ENCODE data around the gene KLF7. TPM values are rescaled to one million over a fixed set of nuclear protein-coding genes. Genes with fewer than 3 reads are reported as not detected.

The KLF7 gene
- total RNA-seq, 1 experiment from 2014 or later = 15.4 TPM

GRCh38 chr2:207110310-207110709 is 55.4 kb downstream of the KLF7 start:
- H3K4me3 ChIP-seq (replicated peaks in 1 of 2; ENCODE audit: low read depth in 1 of 2, low read length in 2 of 2) = no peak overlapping the region
- H3K9me3 ChIP-seq (ENCODE audit: control insufficient read depth in 1 of 2, insufficient read depth in 1 of 2, low read depth in 1 of 2, low read length in 2 of 2) = no peaks in the 10 kb centered on the region
- H3K36me3 ChIP-seq (ENCODE audit: control insufficient read depth in 1 of 2, insufficient read depth in 2 of 2, low read length in 2 of 2) = no peaks in the 10 kb centered on the region
- no peaks in the 10 kb centered on the region for H3K9me2 ChIP-seq (ENCODE audit: insufficient read depth)
- H2AFZ ChIP-seq (ENCODE audit: low read depth, low read length, poor library complexity, severe bottlenecking) = no peak overlapping the region
- H3K27me3 ChIP-seq (ENCODE audit: insufficient read depth, low read length) = no peaks in the 10 kb centered on the region
- H3K27ac ChIP-seq (ENCODE audit: low read depth, low read length) = no peak overlapping the region
- intact Hi-C loops (cut with micrococcal nuclease) = no loop called here
- ATAC-seq (no peak), DNase-seq (ENCODE audit: low read depth, low spot score) (no peak)
- TF ChIP-seq ZNF274 (IDR thresholded peaks at IDR 0.05; ENCODE audit: low read depth, low read length) (no peak), SP1 (IDR thresholded peaks at IDR 0.05; ENCODE audit: low read depth) (no peak), FOSL1 (IDR thresholded peaks at IDR 0.05; ENCODE audit: low read depth) (no peak), ATF3 (IDR thresholded peaks at IDR 0.05) (no peak), JUND (IDR thresholded peaks at IDR 0.05) (no peak)
- TF ChIP-seq, protein P1, sequence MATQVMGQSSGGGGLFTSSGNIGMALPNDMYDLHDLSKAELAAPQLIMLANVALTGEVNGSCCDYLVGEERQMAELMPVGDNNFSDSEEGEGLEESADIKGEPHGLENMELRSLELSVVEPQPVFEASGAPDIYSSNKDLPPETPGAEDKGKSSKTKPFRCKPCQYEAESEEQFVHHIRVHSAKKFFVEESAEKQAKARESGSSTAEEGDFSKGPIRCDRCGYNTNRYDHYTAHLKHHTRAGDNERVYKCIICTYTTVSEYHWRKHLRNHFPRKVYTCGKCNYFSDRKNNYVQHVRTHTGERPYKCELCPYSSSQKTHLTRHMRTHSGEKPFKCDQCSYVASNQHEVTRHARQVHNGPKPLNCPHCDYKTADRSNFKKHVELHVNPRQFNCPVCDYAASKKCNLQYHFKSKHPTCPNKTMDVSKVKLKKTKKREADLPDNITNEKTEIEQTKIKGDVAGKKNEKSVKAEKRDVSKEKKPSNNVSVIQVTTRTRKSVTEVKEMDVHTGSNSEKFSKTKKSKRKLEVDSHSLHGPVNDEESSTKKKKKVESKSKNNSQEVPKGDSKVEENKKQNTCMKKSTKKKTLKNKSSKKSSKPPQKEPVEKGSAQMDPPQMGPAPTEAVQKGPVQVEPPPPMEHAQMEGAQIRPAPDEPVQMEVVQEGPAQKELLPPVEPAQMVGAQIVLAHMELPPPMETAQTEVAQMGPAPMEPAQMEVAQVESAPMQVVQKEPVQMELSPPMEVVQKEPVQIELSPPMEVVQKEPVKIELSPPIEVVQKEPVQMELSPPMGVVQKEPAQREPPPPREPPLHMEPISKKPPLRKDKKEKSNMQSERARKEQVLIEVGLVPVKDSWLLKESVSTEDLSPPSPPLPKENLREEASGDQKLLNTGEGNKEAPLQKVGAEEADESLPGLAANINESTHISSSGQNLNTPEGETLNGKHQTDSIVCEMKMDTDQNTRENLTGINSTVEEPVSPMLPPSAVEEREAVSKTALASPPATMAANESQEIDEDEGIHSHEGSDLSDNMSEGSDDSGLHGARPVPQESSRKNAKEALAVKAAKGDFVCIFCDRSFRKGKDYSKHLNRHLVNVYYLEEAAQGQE (IDR thresholded peaks at IDR 0.05; ENCODE audit: low read depth) = no peak
- no peaks in the 10 kb centered on the region for H3K4me1 ChIP-seq (ENCODE audit: control insufficient read depth in 1 of 2, insufficient read depth in 2 of 2, low read length in 2 of 2)
- BruUV-seq (replicated peaks) = no TSS peak
- no peaks in the 10 kb centered on the region for H3K79me2 ChIP-seq (ENCODE audit: insufficient read depth, low read length)
- no peak overlapping the region for H3K9ac ChIP-seq (ENCODE audit: low read length)
- no peaks in the 10 kb centered on the region for H4K20me1 ChIP-seq (ENCODE audit: insufficient read depth)
- RAD21 ChIA-PET (ENCODE audit: low non-redundant PET in 1 of 2, low total read pairs in 2 of 2, uncharacterized antibody in 2 of 2, unreplicated experiment in 2 of 2) = no interaction called here
- POLR2A ChIA-PET = no interaction called here
- no peak overlapping the region for H3K4me2 ChIP-seq (ENCODE audit: low read length)
- CTCF ChIA-PET = no interaction called here

- H2AFZ ChIP-seq (ENCODE audit: low read depth, low read length, poor library complexity, severe bottlenecking) = no peak overlapping the region
- no peaks in the 10 kb centered on the region for H3K9me3 ChIP-seq (ENCODE audit: control insufficient read depth in 1 of 2, insufficient read depth in 1 of 2, low read depth in 1 of 2, low read length in 2 of 2)
- no peak overlapping the region for H3K27ac ChIP-seq (ENCODE audit: low read depth, low read length)
- no peak overlapping the region for H3K4me2 ChIP-seq (ENCODE audit: low read length)
- RAD21 ChIA-PET (ENCODE audit: low non-redundant PET in 1 of 2, low total read pairs in 2 of 2, uncharacterized antibody in 2 of 2, unreplicated experiment in 2 of 2) = no interaction called here
- TF ChIP-seq, protein P2, sequence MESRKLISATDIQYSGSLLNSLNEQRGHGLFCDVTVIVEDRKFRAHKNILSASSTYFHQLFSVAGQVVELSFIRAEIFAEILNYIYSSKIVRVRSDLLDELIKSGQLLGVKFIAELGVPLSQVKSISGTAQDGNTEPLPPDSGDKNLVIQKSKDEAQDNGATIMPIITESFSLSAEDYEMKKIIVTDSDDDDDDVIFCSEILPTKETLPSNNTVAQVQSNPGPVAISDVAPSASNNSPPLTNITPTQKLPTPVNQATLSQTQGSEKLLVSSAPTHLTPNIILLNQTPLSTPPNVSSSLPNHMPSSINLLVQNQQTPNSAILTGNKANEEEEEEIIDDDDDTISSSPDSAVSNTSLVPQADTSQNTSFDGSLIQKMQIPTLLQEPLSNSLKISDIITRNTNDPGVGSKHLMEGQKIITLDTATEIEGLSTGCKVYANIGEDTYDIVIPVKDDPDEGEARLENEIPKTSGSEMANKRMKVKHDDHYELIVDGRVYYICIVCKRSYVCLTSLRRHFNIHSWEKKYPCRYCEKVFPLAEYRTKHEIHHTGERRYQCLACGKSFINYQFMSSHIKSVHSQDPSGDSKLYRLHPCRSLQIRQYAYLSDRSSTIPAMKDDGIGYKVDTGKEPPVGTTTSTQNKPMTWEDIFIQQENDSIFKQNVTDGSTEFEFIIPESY (IDR thresholded peaks at IDR 0.05; ENCODE audit: extremely low read depth, insufficient replicate concordance, low read length) = no peak
- TF ChIP-seq FOSL1 (IDR thresholded peaks at IDR 0.05; ENCODE audit: low read depth) (no peak), CEBPB (IDR thresholded peaks at IDR 0.05; ENCODE audit: low read depth) (no peak), MAX (IDR thresholded peaks at IDR 0.05) (no peak), CTCF (IDR thresholded peaks at IDR 0.05 in 2 of 3, conservative IDR thresholded peaks at IDR 0.05 in 1 of 3; ENCODE audit: borderline replicate concordance in 1 of 3, insufficient read depth in 1 of 3, low read depth in 2 of 3, low read length in 2 of 3) (no peak), ZNF274 (IDR thresholded peaks at IDR 0.05; ENCODE audit: low read depth, low read length) (no peak), EZH2phosphoT487 (IDR thresholded peaks at IDR 0.05; ENCODE audit: borderline replicate concordance) (no peak), EZH2 (IDR thresholded peaks at IDR 0.05) (no peak)
- H3K36me3 ChIP-seq (ENCODE audit: control insufficient read depth in 1 of 2, insufficient read depth in 2 of 2, low read length in 2 of 2) = no peaks in the 10 kb centered on the region
- no peaks in the 10 kb centered on the region for H3K79me2 ChIP-seq (ENCODE audit: insufficient read depth, low read length)
- intact Hi-C loops (cut with micrococcal nuclease) = no loop called here
- no peak for DNase-seq (ENCODE audit: low read depth, low spot score)
- BruUV-seq (replicated peaks) = no TSS peak
- no peaks in the 10 kb centered on the region for H4K20me1 ChIP-seq (ENCODE audit: insufficient read depth)
- H3K9ac ChIP-seq (ENCODE audit: low read length) = no peak overlapping the region
- no peak for ATAC-seq
- POLR2A ChIA-PET = no interaction called here
- no peaks in the 10 kb centered on the region for H3K9me2 ChIP-seq (ENCODE audit: insufficient read depth)
- H3K4me1 ChIP-seq (ENCODE audit: control insufficient read depth in 1 of 2, insufficient read depth in 2 of 2, low read length in 2 of 2) = no peaks in the 10 kb centered on the region
- no peaks in the 10 kb centered on the region for H3K27me3 ChIP-seq (ENCODE audit: insufficient read depth, low read length)
- CTCF ChIA-PET = no interaction called here
- H3K4me3 ChIP-seq (replicated peaks in 1 of 2; ENCODE audit: low read depth in 1 of 2, low read length in 2 of 2) = no peak overlapping the region
Observed at GRCh38 chr2:207109768-207110167, 56.0 kb downstream of the KLF7 start.
